ENCODE results near the gene ARTN. TPM values are rescaled to one million over a fixed set of nuclear protein-coding genes. Genes with fewer than 3 reads are reported as not detected.
A peak's percentile ranks its signal among the peaks of the same experiment; 100 is the strongest.

ARTN gene
- total and polyA plus RNA-seq, 2 experiments from 2014 or later: 6.7 to 35.7 TPM

DNA sequence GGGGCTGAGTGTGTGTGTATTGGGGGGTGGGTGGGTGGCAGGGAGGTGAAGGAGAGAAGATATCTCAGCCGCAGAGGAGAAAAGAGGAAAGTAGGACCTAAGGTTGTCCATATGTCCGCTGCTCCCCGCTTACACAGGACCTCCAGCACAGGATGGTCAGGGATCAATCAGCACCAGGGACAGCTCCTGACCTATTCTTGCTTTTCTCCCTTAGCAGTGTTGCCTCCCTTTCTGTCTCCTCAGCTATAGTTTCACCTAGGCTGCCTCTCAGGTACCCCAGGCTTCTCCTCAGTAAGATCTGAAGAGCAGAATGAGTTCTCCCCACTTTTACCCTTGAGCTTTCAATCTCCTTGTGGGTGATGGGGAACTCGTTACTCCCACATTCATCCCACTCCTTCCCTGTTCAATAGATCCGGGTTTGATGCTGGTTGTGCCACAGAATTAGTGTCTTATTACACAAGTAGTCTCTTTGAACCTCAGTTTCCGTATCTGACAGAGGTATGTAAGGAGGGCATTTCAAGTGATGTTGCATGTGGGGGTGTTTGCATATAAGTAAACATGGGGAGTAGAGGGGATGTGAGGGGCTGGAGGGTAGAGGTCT, 34.8 kb downstream of the ARTN start:
- peak overlapping the region; percentile 25; the same call in 2 of the 3 replicates for H3K4me3 Mint-ChIP-seq
- H3K4me1 Mint-ChIP-seq: peaks cover 9% of the 10 kb centered on the region
- no peak overlapping the region for H3K27ac Mint-ChIP-seq
- ATAC-seq (peak; percentile 33), DNase-seq (ENCODE audit: low spot score) (peak; percentile 88)
- TF ChIP-seq ZNF114 (CRISPR knock-in tag; IDR thresholded peaks at IDR 0.05) (no peak), CREB1 (CRISPR knock-in tag; IDR thresholded peaks at IDR 0.05; ENCODE audit: low read depth) (no peak), NANOG (IDR thresholded peaks at IDR 0.05; ENCODE audit: borderline replicate concordance) (no peak)
- TF ChIP-seq, protein P1, sequence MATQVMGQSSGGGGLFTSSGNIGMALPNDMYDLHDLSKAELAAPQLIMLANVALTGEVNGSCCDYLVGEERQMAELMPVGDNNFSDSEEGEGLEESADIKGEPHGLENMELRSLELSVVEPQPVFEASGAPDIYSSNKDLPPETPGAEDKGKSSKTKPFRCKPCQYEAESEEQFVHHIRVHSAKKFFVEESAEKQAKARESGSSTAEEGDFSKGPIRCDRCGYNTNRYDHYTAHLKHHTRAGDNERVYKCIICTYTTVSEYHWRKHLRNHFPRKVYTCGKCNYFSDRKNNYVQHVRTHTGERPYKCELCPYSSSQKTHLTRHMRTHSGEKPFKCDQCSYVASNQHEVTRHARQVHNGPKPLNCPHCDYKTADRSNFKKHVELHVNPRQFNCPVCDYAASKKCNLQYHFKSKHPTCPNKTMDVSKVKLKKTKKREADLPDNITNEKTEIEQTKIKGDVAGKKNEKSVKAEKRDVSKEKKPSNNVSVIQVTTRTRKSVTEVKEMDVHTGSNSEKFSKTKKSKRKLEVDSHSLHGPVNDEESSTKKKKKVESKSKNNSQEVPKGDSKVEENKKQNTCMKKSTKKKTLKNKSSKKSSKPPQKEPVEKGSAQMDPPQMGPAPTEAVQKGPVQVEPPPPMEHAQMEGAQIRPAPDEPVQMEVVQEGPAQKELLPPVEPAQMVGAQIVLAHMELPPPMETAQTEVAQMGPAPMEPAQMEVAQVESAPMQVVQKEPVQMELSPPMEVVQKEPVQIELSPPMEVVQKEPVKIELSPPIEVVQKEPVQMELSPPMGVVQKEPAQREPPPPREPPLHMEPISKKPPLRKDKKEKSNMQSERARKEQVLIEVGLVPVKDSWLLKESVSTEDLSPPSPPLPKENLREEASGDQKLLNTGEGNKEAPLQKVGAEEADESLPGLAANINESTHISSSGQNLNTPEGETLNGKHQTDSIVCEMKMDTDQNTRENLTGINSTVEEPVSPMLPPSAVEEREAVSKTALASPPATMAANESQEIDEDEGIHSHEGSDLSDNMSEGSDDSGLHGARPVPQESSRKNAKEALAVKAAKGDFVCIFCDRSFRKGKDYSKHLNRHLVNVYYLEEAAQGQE (IDR thresholded peaks at IDR 0.05; ENCODE audit: unreplicated experiment): peak; percentile 92
- peaks cover 31% of the 10 kb centered on the region for H3K36me3 Mint-ChIP-seq (ENCODE audit: low read depth)
- Histone ChIP-seq H3K79me2 (replicated peaks; ENCODE audit: insufficient read depth) (peaks cover 9% of the 10 kb centered on the region), H3K4me3 (no peak overlapping the region), H3K27ac (ENCODE audit: low read depth) (no peak overlapping the region), H2AFZ (no peak overlapping the region), H3K36me3 (ENCODE audit: insufficient read depth) (no peaks in the 10 kb centered on the region), H3K27me3 (ENCODE audit: insufficient read depth) (no peaks in the 10 kb centered on the region), H3K4me2 (no peak overlapping the region), H3K4me1 (ENCODE audit: insufficient read depth) (peaks cover 11% of the 10 kb centered on the region; the same call in 1 of the 2 replicates), H3F3A (replicated peaks; ENCODE audit: low read depth) (no peaks in the 10 kb centered on the region; the same call in 1 of the 2 replicates), H4K20me1 (replicated peaks; ENCODE audit: insufficient read depth) (peaks cover 3% of the 10 kb centered on the region; the same call in 1 of the 2 replicates), H3K9me2 (ENCODE audit: insufficient read depth) (no peaks in the 10 kb centered on the region)
- H3K9me3 Mint-ChIP-seq: no peaks in the 10 kb centered on the region
- peaks cover 5% of the 10 kb centered on the region for H3K27me3 Mint-ChIP-seq (ENCODE audit: insufficient read depth, low read depth, poor library complexity)

DNA sequence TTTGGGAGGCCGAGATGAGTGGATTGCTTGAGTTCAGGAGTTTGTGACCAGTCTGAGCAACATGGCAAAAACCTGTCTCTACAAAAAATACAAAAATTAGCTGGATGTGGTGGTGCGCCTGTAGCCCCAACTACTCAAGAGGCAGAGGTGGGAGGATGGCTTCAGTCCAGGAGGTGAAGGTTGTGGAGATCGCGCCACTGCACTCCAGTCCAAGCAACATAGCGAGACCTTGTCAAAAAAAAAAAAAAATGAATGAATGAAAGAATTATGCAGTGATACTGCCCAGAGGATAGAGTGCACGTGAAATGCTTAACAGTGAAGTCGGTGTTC, 35.8 kb downstream of the ARTN start:
- no peaks in the 10 kb centered on the region for H3K36me3 ChIP-seq (ENCODE audit: insufficient read depth)
- H3K9me2 ChIP-seq (ENCODE audit: insufficient read depth): no peaks in the 10 kb centered on the region
- Mint-ChIP-seq H3K27ac (no peak overlapping the region), H3K36me3 (ENCODE audit: low read depth) (peaks cover 39% of the 10 kb centered on the region), H3K4me1 (peaks cover 18% of the 10 kb centered on the region), H3K9me3 (no peaks in the 10 kb centered on the region), H3K27me3 (ENCODE audit: insufficient read depth, low read depth, poor library complexity) (peaks cover 7% of the 10 kb centered on the region), H3K4me3 (peak overlapping the region; percentile 99)
- DNase-seq (ENCODE audit: low spot score): no peak
- H3K27ac ChIP-seq (ENCODE audit: low read depth): no peak overlapping the region
- peaks cover 9% of the 10 kb centered on the region for H3K79me2 ChIP-seq (replicated peaks; ENCODE audit: insufficient read depth)
- peaks cover 3% of the 10 kb centered on the region; the same call in 1 of the 2 replicates for H4K20me1 ChIP-seq (replicated peaks; ENCODE audit: insufficient read depth)
- no peaks in the 10 kb centered on the region; the same call in 1 of the 2 replicates for H3F3A ChIP-seq (replicated peaks; ENCODE audit: low read depth)
- peaks cover 18% of the 10 kb centered on the region for H3K4me1 ChIP-seq (ENCODE audit: insufficient read depth)
- H3K4me2 ChIP-seq: peak overlapping the region; percentile 82
- no peaks in the 10 kb centered on the region for H3K27me3 ChIP-seq (ENCODE audit: insufficient read depth)
- H2AFZ ChIP-seq: peak overlapping the region; percentile 75; the same call in 1 of the 2 replicates
- H3K4me3 ChIP-seq: peak overlapping the region; percentile 60
- peak; percentile 2 for ATAC-seq
- TF ChIP-seq POLR2AphosphoS5 (IDR thresholded peaks at IDR 0.05; ENCODE audit: low read depth) (no peak), STAT1 (IDR thresholded peaks at IDR 0.05; ENCODE audit: unreplicated experiment) (no peak), NANOG (IDR thresholded peaks at IDR 0.05; ENCODE audit: borderline replicate concordance) (no peak)
- TF ChIP-seq, protein P1 (IDR thresholded peaks at IDR 0.05; ENCODE audit: unreplicated experiment): no peak
- TF ChIP-seq, protein P2, sequence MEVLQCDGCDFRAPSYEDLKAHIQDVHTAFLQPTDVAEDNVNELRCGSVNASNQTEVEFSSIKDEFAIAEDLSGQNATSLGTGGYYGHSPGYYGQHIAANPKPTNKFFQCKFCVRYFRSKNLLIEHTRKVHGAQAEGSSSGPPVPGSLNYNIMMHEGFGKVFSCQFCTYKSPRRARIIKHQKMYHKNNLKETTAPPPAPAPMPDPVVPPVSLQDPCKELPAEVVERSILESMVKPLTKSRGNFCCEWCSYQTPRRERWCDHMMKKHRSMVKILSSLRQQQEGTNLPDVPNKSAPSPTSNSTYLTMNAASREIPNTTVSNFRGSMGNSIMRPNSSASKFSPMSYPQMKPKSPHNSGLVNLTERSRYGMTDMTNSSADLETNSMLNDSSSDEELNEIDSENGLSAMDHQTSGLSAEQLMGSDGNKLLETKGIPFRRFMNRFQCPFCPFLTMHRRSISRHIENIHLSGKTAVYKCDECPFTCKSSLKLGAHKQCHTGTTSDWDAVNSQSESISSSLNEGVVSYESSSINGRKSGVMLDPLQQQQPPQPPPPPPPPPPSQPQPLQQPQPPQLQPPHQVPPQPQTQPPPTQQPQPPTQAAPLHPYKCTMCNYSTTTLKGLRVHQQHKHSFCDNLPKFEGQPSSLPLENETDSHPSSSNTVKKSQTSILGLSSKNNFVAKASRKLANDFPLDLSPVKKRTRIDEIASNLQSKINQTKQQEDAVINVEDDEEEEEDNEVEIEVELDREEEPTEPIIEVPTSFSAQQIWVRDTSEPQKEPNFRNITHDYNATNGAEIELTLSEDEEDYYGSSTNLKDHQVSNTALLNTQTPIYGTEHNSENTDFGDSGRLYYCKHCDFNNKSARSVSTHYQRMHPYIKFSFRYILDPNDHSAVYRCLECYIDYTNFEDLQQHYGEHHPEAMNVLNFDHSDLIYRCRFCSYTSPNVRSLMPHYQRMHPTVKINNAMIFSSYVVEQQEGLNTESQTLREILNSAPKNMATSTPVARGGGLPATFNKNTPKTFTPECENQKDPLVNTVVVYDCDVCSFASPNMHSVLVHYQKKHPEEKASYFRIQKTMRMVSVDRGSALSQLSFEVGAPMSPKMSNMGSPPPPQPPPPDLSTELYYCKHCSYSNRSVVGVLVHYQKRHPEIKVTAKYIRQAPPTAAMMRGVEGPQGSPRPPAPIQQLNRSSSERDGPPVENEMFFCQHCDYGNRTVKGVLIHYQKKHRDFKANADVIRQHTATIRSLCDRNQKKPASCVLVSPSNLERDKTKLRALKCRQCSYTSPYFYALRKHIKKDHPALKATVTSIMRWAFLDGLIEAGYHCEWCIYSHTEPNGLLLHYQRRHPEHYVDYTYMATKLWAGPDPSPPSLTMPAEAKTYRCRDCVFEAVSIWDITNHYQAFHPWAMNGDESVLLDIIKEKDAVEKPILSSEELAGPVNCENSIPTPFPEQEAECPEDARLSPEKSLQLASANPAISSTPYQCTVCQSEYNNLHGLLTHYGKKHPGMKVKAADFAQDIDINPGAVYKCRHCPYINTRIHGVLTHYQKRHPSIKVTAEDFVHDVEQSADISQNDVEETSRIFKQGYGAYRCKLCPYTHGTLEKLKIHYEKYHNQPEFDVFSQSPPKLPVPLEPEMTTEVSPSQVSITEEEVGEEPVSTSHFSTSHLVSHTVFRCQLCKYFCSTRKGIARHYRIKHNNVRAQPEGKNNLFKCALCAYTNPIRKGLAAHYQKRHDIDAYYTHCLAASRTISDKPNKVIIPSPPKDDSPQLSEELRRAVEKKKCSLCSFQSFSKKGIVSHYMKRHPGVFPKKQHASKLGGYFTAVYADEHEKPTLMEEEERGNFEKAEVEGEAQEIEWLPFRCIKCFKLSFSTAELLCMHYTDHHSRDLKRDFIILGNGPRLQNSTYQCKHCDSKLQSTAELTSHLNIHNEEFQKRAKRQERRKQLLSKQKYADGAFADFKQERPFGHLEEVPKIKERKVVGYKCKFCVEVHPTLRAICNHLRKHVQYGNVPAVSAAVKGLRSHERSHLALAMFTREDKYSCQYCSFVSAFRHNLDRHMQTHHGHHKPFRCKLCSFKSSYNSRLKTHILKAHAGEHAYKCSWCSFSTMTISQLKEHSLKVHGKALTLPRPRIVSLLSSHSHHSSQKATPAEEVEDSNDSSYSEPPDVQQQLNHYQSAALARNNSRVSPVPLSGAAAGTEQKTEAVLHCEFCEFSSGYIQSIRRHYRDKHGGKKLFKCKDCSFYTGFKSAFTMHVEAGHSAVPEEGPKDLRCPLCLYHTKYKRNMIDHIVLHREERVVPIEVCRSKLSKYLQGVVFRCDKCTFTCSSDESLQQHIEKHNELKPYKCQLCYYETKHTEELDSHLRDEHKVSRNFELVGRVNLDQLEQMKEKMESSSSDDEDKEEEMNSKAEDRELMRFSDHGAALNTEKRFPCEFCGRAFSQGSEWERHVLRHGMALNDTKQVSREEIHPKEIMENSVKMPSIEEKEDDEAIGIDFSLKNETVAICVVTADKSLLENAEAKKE (CRISPR knock-in tag; IDR thresholded peaks at IDR 0.05): no peak

Data from GM23338 (cell line).